GM23338 (cell line): Measurements from ENCODE around the gene KDM1A. TPM values are rescaled to one million over a fixed set of nuclear protein-coding genes. Genes with fewer than 3 reads are reported as not detected.

ENCODE experiments used
- ATAC-seq: fragments of 200-7000 bp; cut with Tn5 transposase; 3 replicates; pipeline ENCODE4 v1.9.1; 2020
- DNase-seq: peaks from one replicate; pipeline ENCODE4 v3.0.0-alpha.2; 2015; ENCODE audit warnings: low spot score
- H2AFZ ChIP-seq: fragments of 200-600 bp; sonication (generic); 2 replicates; pipeline ENCODE4 v1.8.0; 2016; ENCODE audit warnings: antibody characterized with exemption, mild to moderate bottlenecking, moderate library complexity
- H3F3A ChIP-seq: fragments of 200-600 bp; sonication (generic); replicated peaks from 2 replicates; pipeline ENCODE4 v1.8.0; 2017; ENCODE audit warnings: antibody characterized with exemption, mixed run types, low read depth
- H3K27ac ChIP-seq: fragments of 200-600 bp; sonication (generic); 2 replicates; pipeline ENCODE4 v1.6.1; 2016; ENCODE audit warnings: low read depth
- H3K27me3 ChIP-seq: fragments of 200-600 bp; sonication (generic); 2 replicates; pipeline ENCODE4 v1.8.0; 2016; ENCODE audit warnings: mild to moderate bottlenecking, mixed run types, moderate library complexity; ENCODE audit not compliant: insufficient read depth
- H3K36me3 ChIP-seq: fragments of 200-600 bp; sonication (generic); 2 replicates; pipeline ENCODE4 v1.8.0; 2016; ENCODE audit warnings: mild to moderate bottlenecking; ENCODE audit not compliant: insufficient read depth
- H3K4me1 ChIP-seq: fragments of 200-600 bp; sonication (generic); 2 replicates; pipeline ENCODE4 v1.8.0; 2016; ENCODE audit warnings: mild to moderate bottlenecking, moderate library complexity; ENCODE audit not compliant: insufficient read depth
- H3K4me2 ChIP-seq: fragments of 200-600 bp; sonication (generic); 2 replicates; pipeline ENCODE4 v1.7.1; 2017; ENCODE audit warnings: mixed run types
- H3K4me3 ChIP-seq: fragments of 200-600 bp; sonication (generic); 2 replicates; pipeline ENCODE4 v1.6.1; 2016; ENCODE audit warnings: mixed run types
- H3K79me2 ChIP-seq: fragments of 200-600 bp; sonication (generic); replicated peaks from 2 replicates; pipeline ENCODE4 v1.8.0; 2017; ENCODE audit warnings: mild to moderate bottlenecking; ENCODE audit not compliant: insufficient read depth
- H3K9me2 ChIP-seq: fragments of 200-600 bp; sonication (generic); 2 replicates; pipeline ENCODE4 v1.8.0; 2017; ENCODE audit not compliant: insufficient read depth
- H4K20me1 ChIP-seq: fragments of 200-600 bp; sonication (generic); replicated peaks from 2 replicates; pipeline ENCODE4 v1.8.0; 2017; ENCODE audit warnings: mild to moderate bottlenecking; ENCODE audit not compliant: insufficient read depth
- H3K27ac Mint-ChIP-seq: 2 replicates; pipeline ENCODE4 v1.8.0; 2020; ENCODE audit warnings: inconsistent platforms, mild to moderate bottlenecking, moderate library complexity, mixed read lengths
- H3K27me3 Mint-ChIP-seq: 3 replicates; pipeline ENCODE4 v1.8.0; 2022; ENCODE audit warnings: low read depth, mild to moderate bottlenecking, moderate library complexity, mixed read lengths, inconsistent platforms; ENCODE audit not compliant: insufficient read depth, poor library complexity
- H3K36me3 Mint-ChIP-seq: 3 replicates; pipeline ENCODE4 v1.8.0; 2021; ENCODE audit warnings: low read depth, mild to moderate bottlenecking, inconsistent platforms, moderate library complexity, mixed read lengths
- H3K4me1 Mint-ChIP-seq: 3 replicates; pipeline ENCODE4 v1.8.0; 2020; ENCODE audit warnings: mild to moderate bottlenecking, inconsistent platforms, mixed read lengths
- H3K4me3 Mint-ChIP-seq: 3 replicates; pipeline ENCODE4 v1.8.0; 2021; ENCODE audit warnings: moderate library complexity, mild to moderate bottlenecking, inconsistent platforms, mixed read lengths
- H3K9me3 Mint-ChIP-seq: 3 replicates; pipeline ENCODE4 v1.8.0; 2020; ENCODE audit warnings: moderate library complexity, mild to moderate bottlenecking, inconsistent platforms, mixed read lengths
- EZH2 ChIP-seq: fragments of 200-600 bp; sonication (generic); IDR thresholded peaks from one replicate; pipeline ENCODE4 v1.8.0; 2017; ENCODE audit warnings: antibody characterized with exemption, mild to moderate bottlenecking, low read depth; ENCODE audit not compliant: unreplicated experiment
- EZH2phosphoT487 ChIP-seq: fragments of 200-600 bp; sonication (generic); IDR thresholded peaks from one replicate; pipeline ENCODE4 v1.8.1; 2018; ENCODE audit warnings: antibody characterized with exemption; ENCODE audit not compliant: unreplicated experiment
- JUNB ChIP-seq: IDR thresholded peaks from one replicate; pipeline ENCODE4 v1.6.1; 2016; ENCODE audit warnings: antibody characterized with exemption; ENCODE audit not compliant: unreplicated experiment
- NANOG ChIP-seq: IDR thresholded peaks from 2 replicates; pipeline ENCODE4 v1.6.1; 2016; ENCODE audit warnings: antibody characterized with exemption, borderline replicate concordance
- POLR2AphosphoS5 ChIP-seq: IDR thresholded peaks from 2 replicates; pipeline ENCODE4 v1.6.1; 2016; ENCODE audit warnings: antibody characterized with exemption, low read depth
- STAT1 ChIP-seq: IDR thresholded peaks from one replicate; pipeline ENCODE4 v1.6.1; 2016; ENCODE audit warnings: antibody characterized with exemption; ENCODE audit not compliant: unreplicated experiment
- ZNF114 ChIP-seq: fragments of 250-450 bp; sonication (Bioruptor Pico); IDR thresholded peaks from 2 replicates; pipeline ENCODE4 v1.5.0; 2020; ENCODE audit warnings: mild to moderate bottlenecking, moderate library complexity
- ZNF331 ChIP-seq: fragments of 250-450 bp; sonication (Bioruptor Pico); IDR thresholded peaks from 2 replicates; pipeline ENCODE4 v1.5.0; 2020; ENCODE audit warnings: low read depth, mild to moderate bottlenecking, moderate library complexity
- polyA plus RNA-seq: library from polyadenylated mRNA; unstranded; fragments of >200 nt; fragmentation: Nextera tagmentation; extraction: Ambion mirVana; gene quantifications from 2 replicates; pipeline ENCODE4 v1.2.1, GENCODE V29; 2016
- total RNA-seq: library from RNA; depleted of rRNA; stranded (reverse); fragments of >200 nt; shearing (Covaris generic); gene quantifications from 2 replicates; pipeline ENCODE4 v1.2.3, GENCODE V29; 2014
- TF ChIP-seq, protein P1 (sequence below): IDR thresholded peaks from one replicate; pipeline ENCODE4 v1.6.1; 2018; ENCODE audit warnings: antibody characterized with exemption; ENCODE audit not compliant: unreplicated experiment
- TF ChIP-seq, protein P2 (sequence below): IDR thresholded peaks from 2 replicates; pipeline ENCODE4 v1.6.1; 2016; ENCODE audit warnings: antibody characterized with exemption
- TF ChIP-seq, protein P3 (sequence below), 2 experiments: fragments of 200-600 bp in 1 of 2; sonication (generic) in 1 of 2; conservative IDR thresholded peaks; 2 replicates each; pipeline versions ENCODE4 v1.5.1 to v1.6.1; 2016 to 2017; ENCODE audit warnings: antibody characterized with exemption in 2 of 2, low read depth in 2 of 2, mild to moderate bottlenecking in 2 of 2, moderate library complexity in 1 of 2
- TF ChIP-seq, protein P4 (sequence below): fragments of 250-450 bp; sonication (Bioruptor Pico); IDR thresholded peaks from 2 replicates; pipeline ENCODE4 v1.5.0; 2020; ENCODE audit warnings: mild to moderate bottlenecking, moderate library complexity

KDM1A gene
- total and polyA plus RNA-seq, 2 experiments from 2014 or later, result 86.4 to 252 TPM

DNA sequence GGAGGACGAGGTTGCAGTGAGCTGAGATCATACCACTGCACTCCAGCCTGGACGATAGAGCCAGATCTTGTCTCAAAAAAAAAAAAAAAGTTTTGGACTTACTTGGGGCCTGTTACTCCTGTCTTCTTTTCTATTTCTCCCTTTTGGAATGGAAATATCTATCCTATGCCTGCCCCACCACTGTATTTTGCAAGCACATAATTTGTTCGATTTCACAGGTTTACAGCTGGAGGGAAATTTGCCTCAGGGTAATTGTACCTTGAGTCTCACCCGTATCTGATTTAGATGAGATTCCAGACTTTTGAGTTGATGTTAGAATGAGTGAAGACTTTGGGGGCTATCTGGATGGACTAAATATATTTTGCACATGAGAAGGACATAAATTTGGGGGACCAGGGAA is 12.2 kb upstream of the KDM1A start (continued):
- TF ChIP-seq, protein P1, sequence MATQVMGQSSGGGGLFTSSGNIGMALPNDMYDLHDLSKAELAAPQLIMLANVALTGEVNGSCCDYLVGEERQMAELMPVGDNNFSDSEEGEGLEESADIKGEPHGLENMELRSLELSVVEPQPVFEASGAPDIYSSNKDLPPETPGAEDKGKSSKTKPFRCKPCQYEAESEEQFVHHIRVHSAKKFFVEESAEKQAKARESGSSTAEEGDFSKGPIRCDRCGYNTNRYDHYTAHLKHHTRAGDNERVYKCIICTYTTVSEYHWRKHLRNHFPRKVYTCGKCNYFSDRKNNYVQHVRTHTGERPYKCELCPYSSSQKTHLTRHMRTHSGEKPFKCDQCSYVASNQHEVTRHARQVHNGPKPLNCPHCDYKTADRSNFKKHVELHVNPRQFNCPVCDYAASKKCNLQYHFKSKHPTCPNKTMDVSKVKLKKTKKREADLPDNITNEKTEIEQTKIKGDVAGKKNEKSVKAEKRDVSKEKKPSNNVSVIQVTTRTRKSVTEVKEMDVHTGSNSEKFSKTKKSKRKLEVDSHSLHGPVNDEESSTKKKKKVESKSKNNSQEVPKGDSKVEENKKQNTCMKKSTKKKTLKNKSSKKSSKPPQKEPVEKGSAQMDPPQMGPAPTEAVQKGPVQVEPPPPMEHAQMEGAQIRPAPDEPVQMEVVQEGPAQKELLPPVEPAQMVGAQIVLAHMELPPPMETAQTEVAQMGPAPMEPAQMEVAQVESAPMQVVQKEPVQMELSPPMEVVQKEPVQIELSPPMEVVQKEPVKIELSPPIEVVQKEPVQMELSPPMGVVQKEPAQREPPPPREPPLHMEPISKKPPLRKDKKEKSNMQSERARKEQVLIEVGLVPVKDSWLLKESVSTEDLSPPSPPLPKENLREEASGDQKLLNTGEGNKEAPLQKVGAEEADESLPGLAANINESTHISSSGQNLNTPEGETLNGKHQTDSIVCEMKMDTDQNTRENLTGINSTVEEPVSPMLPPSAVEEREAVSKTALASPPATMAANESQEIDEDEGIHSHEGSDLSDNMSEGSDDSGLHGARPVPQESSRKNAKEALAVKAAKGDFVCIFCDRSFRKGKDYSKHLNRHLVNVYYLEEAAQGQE, result no peak
- TF ChIP-seq NANOG (no peak), EZH2phosphoT487 (no peak)
- TF ChIP-seq, protein P2, sequence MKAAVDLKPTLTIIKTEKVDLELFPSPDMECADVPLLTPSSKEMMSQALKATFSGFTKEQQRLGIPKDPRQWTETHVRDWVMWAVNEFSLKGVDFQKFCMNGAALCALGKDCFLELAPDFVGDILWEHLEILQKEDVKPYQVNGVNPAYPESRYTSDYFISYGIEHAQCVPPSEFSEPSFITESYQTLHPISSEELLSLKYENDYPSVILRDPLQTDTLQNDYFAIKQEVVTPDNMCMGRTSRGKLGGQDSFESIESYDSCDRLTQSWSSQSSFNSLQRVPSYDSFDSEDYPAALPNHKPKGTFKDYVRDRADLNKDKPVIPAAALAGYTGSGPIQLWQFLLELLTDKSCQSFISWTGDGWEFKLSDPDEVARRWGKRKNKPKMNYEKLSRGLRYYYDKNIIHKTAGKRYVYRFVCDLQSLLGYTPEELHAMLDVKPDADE, result no peak
- TF ChIP-seq, protein P3, sequence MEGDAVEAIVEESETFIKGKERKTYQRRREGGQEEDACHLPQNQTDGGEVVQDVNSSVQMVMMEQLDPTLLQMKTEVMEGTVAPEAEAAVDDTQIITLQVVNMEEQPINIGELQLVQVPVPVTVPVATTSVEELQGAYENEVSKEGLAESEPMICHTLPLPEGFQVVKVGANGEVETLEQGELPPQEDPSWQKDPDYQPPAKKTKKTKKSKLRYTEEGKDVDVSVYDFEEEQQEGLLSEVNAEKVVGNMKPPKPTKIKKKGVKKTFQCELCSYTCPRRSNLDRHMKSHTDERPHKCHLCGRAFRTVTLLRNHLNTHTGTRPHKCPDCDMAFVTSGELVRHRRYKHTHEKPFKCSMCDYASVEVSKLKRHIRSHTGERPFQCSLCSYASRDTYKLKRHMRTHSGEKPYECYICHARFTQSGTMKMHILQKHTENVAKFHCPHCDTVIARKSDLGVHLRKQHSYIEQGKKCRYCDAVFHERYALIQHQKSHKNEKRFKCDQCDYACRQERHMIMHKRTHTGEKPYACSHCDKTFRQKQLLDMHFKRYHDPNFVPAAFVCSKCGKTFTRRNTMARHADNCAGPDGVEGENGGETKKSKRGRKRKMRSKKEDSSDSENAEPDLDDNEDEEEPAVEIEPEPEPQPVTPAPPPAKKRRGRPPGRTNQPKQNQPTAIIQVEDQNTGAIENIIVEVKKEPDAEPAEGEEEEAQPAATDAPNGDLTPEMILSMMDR (conservative IDR thresholded peaks at IDR 0.05; ENCODE audit: low read depth in 2 of 2), result no peak

DNA sequence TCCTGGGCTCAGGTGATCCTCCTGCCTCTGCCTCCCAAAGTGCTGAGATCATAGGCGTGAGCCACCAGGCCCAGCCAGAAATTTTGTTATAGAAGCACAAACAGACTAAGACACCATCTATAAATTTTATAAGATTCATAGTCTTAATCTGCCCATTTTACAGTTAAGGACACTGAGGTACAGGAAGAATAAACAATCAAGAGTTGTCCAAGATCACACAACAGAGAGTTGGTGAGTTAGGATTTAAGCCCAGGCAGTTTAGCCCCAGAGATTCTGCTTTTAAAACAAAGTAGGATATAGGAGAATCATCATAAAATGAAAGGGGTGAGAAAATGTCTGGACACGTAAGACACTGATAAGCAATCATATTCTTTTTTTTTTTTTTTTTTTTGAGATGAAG is 10.4 kb upstream of the KDM1A start:
- Histone ChIP-seq H3K79me2 (no peaks in the 10 kb centered on the region), H4K20me1 (no peaks in the 10 kb centered on the region; the same call in 1 of the 2 replicates), H3K9me2 (no peaks in the 10 kb centered on the region), H3K4me2 (no peak overlapping the region), H3K36me3 (no peaks in the 10 kb centered on the region), H3F3A (no peaks in the 10 kb centered on the region), H3K27me3 (no peaks in the 10 kb centered on the region), H3K4me3 (no peak overlapping the region), H3K27ac (no peak overlapping the region), H2AFZ (no peak overlapping the region), H3K4me1 (no peaks in the 10 kb centered on the region)
- ATAC-seq (no peak), DNase-seq (no peak)
- no peaks in the 10 kb centered on the region for H3K27me3 Mint-ChIP-seq
- no peaks in the 10 kb centered on the region for H3K36me3 Mint-ChIP-seq
- no peak overlapping the region for H3K4me3 Mint-ChIP-seq
- H3K4me1 Mint-ChIP-seq, result peaks cover 5% of the 10 kb centered on the region; the same call in 2 of the 3 replicates
- H3K9me3 Mint-ChIP-seq, result no peaks in the 10 kb centered on the region; the same call in 2 of the 3 replicates
- H3K27ac Mint-ChIP-seq, result no peak overlapping the region
- TF ChIP-seq JUNB (no peak), STAT1 (no peak), ZNF114 (no peak), EZH2phosphoT487 (no peak), POLR2AphosphoS5 (no peak), EZH2 (no peak), NANOG (no peak), ZNF331 (no peak)
- TF ChIP-seq, protein P4, sequence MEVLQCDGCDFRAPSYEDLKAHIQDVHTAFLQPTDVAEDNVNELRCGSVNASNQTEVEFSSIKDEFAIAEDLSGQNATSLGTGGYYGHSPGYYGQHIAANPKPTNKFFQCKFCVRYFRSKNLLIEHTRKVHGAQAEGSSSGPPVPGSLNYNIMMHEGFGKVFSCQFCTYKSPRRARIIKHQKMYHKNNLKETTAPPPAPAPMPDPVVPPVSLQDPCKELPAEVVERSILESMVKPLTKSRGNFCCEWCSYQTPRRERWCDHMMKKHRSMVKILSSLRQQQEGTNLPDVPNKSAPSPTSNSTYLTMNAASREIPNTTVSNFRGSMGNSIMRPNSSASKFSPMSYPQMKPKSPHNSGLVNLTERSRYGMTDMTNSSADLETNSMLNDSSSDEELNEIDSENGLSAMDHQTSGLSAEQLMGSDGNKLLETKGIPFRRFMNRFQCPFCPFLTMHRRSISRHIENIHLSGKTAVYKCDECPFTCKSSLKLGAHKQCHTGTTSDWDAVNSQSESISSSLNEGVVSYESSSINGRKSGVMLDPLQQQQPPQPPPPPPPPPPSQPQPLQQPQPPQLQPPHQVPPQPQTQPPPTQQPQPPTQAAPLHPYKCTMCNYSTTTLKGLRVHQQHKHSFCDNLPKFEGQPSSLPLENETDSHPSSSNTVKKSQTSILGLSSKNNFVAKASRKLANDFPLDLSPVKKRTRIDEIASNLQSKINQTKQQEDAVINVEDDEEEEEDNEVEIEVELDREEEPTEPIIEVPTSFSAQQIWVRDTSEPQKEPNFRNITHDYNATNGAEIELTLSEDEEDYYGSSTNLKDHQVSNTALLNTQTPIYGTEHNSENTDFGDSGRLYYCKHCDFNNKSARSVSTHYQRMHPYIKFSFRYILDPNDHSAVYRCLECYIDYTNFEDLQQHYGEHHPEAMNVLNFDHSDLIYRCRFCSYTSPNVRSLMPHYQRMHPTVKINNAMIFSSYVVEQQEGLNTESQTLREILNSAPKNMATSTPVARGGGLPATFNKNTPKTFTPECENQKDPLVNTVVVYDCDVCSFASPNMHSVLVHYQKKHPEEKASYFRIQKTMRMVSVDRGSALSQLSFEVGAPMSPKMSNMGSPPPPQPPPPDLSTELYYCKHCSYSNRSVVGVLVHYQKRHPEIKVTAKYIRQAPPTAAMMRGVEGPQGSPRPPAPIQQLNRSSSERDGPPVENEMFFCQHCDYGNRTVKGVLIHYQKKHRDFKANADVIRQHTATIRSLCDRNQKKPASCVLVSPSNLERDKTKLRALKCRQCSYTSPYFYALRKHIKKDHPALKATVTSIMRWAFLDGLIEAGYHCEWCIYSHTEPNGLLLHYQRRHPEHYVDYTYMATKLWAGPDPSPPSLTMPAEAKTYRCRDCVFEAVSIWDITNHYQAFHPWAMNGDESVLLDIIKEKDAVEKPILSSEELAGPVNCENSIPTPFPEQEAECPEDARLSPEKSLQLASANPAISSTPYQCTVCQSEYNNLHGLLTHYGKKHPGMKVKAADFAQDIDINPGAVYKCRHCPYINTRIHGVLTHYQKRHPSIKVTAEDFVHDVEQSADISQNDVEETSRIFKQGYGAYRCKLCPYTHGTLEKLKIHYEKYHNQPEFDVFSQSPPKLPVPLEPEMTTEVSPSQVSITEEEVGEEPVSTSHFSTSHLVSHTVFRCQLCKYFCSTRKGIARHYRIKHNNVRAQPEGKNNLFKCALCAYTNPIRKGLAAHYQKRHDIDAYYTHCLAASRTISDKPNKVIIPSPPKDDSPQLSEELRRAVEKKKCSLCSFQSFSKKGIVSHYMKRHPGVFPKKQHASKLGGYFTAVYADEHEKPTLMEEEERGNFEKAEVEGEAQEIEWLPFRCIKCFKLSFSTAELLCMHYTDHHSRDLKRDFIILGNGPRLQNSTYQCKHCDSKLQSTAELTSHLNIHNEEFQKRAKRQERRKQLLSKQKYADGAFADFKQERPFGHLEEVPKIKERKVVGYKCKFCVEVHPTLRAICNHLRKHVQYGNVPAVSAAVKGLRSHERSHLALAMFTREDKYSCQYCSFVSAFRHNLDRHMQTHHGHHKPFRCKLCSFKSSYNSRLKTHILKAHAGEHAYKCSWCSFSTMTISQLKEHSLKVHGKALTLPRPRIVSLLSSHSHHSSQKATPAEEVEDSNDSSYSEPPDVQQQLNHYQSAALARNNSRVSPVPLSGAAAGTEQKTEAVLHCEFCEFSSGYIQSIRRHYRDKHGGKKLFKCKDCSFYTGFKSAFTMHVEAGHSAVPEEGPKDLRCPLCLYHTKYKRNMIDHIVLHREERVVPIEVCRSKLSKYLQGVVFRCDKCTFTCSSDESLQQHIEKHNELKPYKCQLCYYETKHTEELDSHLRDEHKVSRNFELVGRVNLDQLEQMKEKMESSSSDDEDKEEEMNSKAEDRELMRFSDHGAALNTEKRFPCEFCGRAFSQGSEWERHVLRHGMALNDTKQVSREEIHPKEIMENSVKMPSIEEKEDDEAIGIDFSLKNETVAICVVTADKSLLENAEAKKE, result no peak
- TF ChIP-seq, protein P2, result no peak
